ENCODE results near the gene SMYD3.

DNA sequence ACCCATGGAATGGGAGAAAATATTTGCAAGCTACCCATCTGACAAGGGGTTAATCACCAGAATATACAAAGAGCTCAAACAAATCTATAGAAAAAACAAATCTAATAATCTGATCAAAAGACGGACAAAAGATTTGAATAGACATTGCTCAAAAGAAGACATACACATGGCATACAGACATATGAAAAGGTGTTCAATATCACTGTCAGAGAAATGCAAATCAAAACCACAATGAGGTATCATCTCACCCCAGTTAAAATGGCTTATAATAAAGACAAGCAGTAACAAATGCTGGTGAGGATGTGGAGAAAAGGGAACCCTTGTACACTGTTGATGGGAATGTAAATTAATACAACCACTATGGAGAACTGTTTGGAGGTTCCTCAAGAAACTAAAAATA, 600.9 kb downstream of the SMYD3 start:
- no peak for TF ChIP-seq CTCF (conservative IDR thresholded peaks at IDR 0.05)
- no peak for TF ChIP-seq EZH2 (IDR thresholded peaks at IDR 0.05; ENCODE audit: low read depth)
